K562 (cell line): ENCODE measurements around the gene TIMP4. TPM values are rescaled to one million over a fixed set of nuclear protein-coding genes. Genes with fewer than 3 reads are reported as not detected.

Experiments used
- ARID1B ChIP-seq: fragments of 450-650 bp; IDR thresholded peaks from 2 replicates; pipeline ENCODE4 v1.6.1; 2016; ENCODE audit warnings: antibody characterized with exemption, mild to moderate bottlenecking, inconsistent platforms
- C11orf30 ChIP-seq: fragments of 450-650 bp; IDR thresholded peaks from 2 replicates; pipeline ENCODE4 v1.6.1; 2016; ENCODE audit warnings: low read depth, mild to moderate bottlenecking
- FOS ChIP-seq: IDR thresholded peaks from 3 replicates; pipeline ENCODE4 v1.6.1; 2011; ENCODE audit not compliant: insufficient read length; ENCODE audit errors: extremely low read depth
- FOXA3 ChIP-seq, 2 experiments: fragments of 450-650 bp in 1 of 2; sonication (generic) in 1 of 2; formaldehyde crosslinking; IDR thresholded peaks in 1 of 2; conservative IDR thresholded peaks in 1 of 2; 2 replicates each; pipeline versions ENCODE4 v1.4.0 to v1.8.0; 2020 to 2022; ENCODE audit warnings: mild to moderate bottlenecking in 2 of 2, missing genetic modification reagents in 1 of 2
- HIVEP1 ChIP-seq: fragments of 250-450 bp; sonication (Bioruptor Pico); IDR thresholded peaks from 2 replicates; pipeline ENCODE4 v1.4.0; 2020; ENCODE audit warnings: mild to moderate bottlenecking
- MTF1 ChIP-seq: fragments of 250-450 bp; sonication (Bioruptor Pico); IDR thresholded peaks from 2 replicates; pipeline ENCODE4 v1.9.0; 2021; ENCODE audit warnings: moderate library complexity, mild to moderate bottlenecking, inconsistent platforms, borderline replicate concordance
- POLR2G ChIP-seq: fragments of 200-400 bp; formaldehyde crosslinking; IDR thresholded peaks from 2 replicates; pipeline ENCODE4 v1.6.1; 2017; ENCODE audit warnings: low read depth, mild to moderate bottlenecking, antibody characterized with exemption, low read length, moderate library complexity
- PTRF ChIP-seq: fragments of 450-650 bp; IDR thresholded peaks from 2 replicates; pipeline ENCODE4 v1.6.1; 2016; ENCODE audit warnings: mild to moderate bottlenecking, missing genetic modification characterization, missing compliant biosample characterization
- RBM15 ChIP-seq: fragments of 200-400 bp; formaldehyde crosslinking; IDR thresholded peaks from 2 replicates; pipeline ENCODE4 v1.6.1; 2018; ENCODE audit warnings: mild to moderate bottlenecking, low read length, moderate library complexity; ENCODE audit not compliant: insufficient read depth
- SMARCA4 ChIP-seq: fragments of 450-650 bp; IDR thresholded peaks from 2 replicates; pipeline ENCODE4 v1.6.1; 2016
- SUPT5H ChIP-seq: fragments of 450-650 bp; IDR thresholded peaks from 2 replicates; pipeline ENCODE4 v1.6.1; 2016
- YY1 ChIP-seq, 3 experiments: IDR thresholded peaks; 2 replicates each; pipeline ENCODE4 v1.6.1; 2011; ENCODE audit warnings: low read length in 2 of 3, mild to moderate bottlenecking in 2 of 3, moderate library complexity in 2 of 3, borderline replicate concordance in 1 of 3, control low read depth in 1 of 3, low read depth in 1 of 3; ENCODE audit not compliant: insufficient read depth in 3 of 3, insufficient replicate concordance in 2 of 3, control insufficient read depth in 1 of 3, insufficient read length in 1 of 3; ENCODE audit errors: extremely low read depth in 1 of 3
- ZFP36 ChIP-seq: fragments of 150-350 bp; IDR thresholded peaks from 2 replicates; pipeline ENCODE4 v1.6.1; 2018; ENCODE audit warnings: low read length, low read depth; ENCODE audit not compliant: partially characterized antibody
- ZNF143 ChIP-seq: sonication (generic); formaldehyde crosslinking; IDR thresholded peaks from 2 replicates; pipeline ENCODE4 v1.9.0; 2022; ENCODE audit warnings: mild to moderate bottlenecking, missing genetic modification reagents
- ZZZ3 ChIP-seq: fragments of 450-650 bp; IDR thresholded peaks from 2 replicates; pipeline ENCODE4 v1.6.1; 2016; ENCODE audit warnings: antibody characterized with exemption, mild to moderate bottlenecking, moderate library complexity
- polyA plus RNA-seq, 8 experiments: library from polyadenylated mRNA; depleted of rRNA in 4 of 8; stranded (reverse) in 5 of 8; unstranded in 3 of 8; fragments of >200 nt; fragmentation: Nextera tagmentation in 2 of 8; fragmentation: Illumina TruSeq in 1 of 8; extraction: Ambion mirVana in 2 of 8; extraction: Trizol in 1 of 8; gene quantifications; 2 replicates each; pipeline versions ENCODE4 v1.2.1 to v1.2.3, GENCODE V29; 2011 to 2014; ENCODE audit warnings: inconsistent platforms in 1 of 8, missing spikeins in 1 of 8
- total RNA-seq, 7 experiments: library from RNA; depleted of rRNA in 6 of 7; stranded (reverse); fragments of >200 nt in 6 of 7; fragmentation: Illumina TruSeq in 2 of 7; extraction: Trizol in 2 of 7; gene quantifications; 2 replicates each; pipeline versions ENCODE4 v1.2.1 to v1.2.3, GENCODE V29; 2011 to 2021; ENCODE audit warnings: low replicate concordance in 1 of 7
- TF ChIP-seq, protein P1 (sequence below): sonication (generic); formaldehyde crosslinking; IDR thresholded peaks from 2 replicates; pipeline ENCODE4 v1.8.0; 2022; ENCODE audit warnings: missing genetic modification reagents, mild to moderate bottlenecking, borderline replicate concordance
- TF ChIP-seq, protein P2 (sequence below), 2 experiments: fragments of 450-650 bp in 1 of 2; sonication (generic) in 1 of 2; formaldehyde crosslinking in 1 of 2; IDR thresholded peaks in 1 of 2; conservative IDR thresholded peaks in 1 of 2; 2 replicates each; pipeline versions ENCODE4 v1.6.1 to v1.8.1; 2016 to 2023; ENCODE audit warnings: mild to moderate bottlenecking in 2 of 2, moderate library complexity in 2 of 2, inconsistent platforms in 1 of 2, missing genetic modification reagents in 1 of 2
- TF ChIP-seq, protein P3 (sequence below): fragments of 450-650 bp; IDR thresholded peaks from 2 replicates; pipeline ENCODE4 v1.6.1; 2017; ENCODE audit warnings: antibody characterized with exemption, mild to moderate bottlenecking
- TF ChIP-seq, protein P4 (sequence below): IDR thresholded peaks from 2 replicates; pipeline ENCODE4 v1.6.1; 2014; ENCODE audit warnings: antibody characterized with exemption

Gene TIMP4
- total and polyA plus RNA-seq, 9 of the 15 experiments (the other 6 are each of a cell fraction or from before 2014, with no cell fraction given) = 0.03 to 0.07 TPM; not detected in 7

DNA sequence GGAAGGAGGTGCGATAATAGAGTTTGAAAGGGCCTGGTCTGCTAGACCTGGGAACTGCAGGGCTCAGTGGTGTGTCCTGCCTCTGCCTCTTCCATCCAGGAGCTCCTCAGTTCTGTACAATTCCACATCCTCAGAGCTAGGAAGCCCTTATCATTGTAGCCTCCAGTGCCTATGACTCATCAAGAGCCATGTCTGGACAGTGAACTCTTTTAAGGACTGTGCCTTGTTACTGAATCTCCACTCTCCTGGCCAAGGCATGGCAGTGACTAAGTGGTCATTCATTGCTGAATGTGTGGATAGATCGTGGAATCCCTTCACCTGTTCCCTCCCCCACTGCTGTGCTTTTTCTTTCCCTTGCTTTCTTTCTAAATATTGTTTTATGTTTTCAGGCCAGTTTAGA is 2.9 kb downstream of the TIMP4 start (continued):
- TF ChIP-seq FOS (peak; percentile 51), POLR2G (no peak), FOXA3 (CRISPR knock-in tag; conservative IDR thresholded peaks at IDR 0.05 in 1 of 2, IDR thresholded peaks at IDR 0.05 in 1 of 2) (0 out of 4 replicates have a peak, but pooled peaks of 1 of the 2 experiments have one; percentile 12), SMARCA4 (peak; percentile 62; the same call in 1 of the 2 replicates), PTRF (tag) (no peak), RBM15 (no peak), SUPT5H (no peak), ARID1B (peak; percentile 69), YY1 (IDR thresholded peaks at IDR 0.05; ENCODE audit: borderline replicate concordance in 1 of 3, control insufficient read depth in 1 of 3, extremely low read depth in 1 of 3, insufficient read depth in 3 of 3, insufficient read length in 1 of 3, insufficient replicate concordance in 2 of 3, low read depth in 1 of 3, low read length in 2 of 3) (no peak), ZFP36 (peak; percentile 19), MTF1 (no peak), ZZZ3 (no peak), C11orf30 (0 out of 2 replicates have a peak, but pooled peaks have one; percentile 4), ZNF143 (CRISPR knock-in tag) (no peak), HIVEP1 (CRISPR knock-in tag) (no peak)
- TF ChIP-seq, protein P1, sequence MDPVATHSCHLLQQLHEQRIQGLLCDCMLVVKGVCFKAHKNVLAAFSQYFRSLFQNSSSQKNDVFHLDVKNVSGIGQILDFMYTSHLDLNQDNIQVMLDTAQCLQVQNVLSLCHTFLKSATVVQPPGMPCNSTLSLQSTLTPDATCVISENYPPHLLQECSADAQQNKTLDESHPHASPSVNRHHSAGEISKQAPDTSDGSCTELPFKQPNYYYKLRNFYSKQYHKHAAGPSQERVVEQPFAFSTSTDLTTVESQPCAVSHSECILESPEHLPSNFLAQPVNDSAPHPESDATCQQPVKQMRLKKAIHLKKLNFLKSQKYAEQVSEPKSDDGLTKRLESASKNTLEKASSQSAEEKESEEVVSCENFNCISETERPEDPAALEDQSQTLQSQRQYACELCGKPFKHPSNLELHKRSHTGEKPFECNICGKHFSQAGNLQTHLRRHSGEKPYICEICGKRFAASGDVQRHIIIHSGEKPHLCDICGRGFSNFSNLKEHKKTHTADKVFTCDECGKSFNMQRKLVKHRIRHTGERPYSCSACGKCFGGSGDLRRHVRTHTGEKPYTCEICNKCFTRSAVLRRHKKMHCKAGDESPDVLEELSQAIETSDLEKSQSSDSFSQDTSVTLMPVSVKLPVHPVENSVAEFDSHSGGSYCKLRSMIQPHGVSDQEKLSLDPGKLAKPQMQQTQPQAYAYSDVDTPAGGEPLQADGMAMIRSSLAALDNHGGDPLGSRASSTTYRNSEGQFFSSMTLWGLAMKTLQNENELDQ = no peak
- TF ChIP-seq, protein P2, sequence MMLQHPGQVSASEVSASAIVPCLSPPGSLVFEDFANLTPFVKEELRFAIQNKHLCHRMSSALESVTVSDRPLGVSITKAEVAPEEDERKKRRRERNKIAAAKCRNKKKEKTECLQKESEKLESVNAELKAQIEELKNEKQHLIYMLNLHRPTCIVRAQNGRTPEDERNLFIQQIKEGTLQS (IDR thresholded peaks at IDR 0.05) = peak; percentile 91
- TF ChIP-seq, protein P2 (CRISPR knock-in tag; conservative IDR thresholded peaks at IDR 0.05) = peak; percentile 59; the same call in 1 of the 2 replicates
- TF ChIP-seq, protein P3, sequence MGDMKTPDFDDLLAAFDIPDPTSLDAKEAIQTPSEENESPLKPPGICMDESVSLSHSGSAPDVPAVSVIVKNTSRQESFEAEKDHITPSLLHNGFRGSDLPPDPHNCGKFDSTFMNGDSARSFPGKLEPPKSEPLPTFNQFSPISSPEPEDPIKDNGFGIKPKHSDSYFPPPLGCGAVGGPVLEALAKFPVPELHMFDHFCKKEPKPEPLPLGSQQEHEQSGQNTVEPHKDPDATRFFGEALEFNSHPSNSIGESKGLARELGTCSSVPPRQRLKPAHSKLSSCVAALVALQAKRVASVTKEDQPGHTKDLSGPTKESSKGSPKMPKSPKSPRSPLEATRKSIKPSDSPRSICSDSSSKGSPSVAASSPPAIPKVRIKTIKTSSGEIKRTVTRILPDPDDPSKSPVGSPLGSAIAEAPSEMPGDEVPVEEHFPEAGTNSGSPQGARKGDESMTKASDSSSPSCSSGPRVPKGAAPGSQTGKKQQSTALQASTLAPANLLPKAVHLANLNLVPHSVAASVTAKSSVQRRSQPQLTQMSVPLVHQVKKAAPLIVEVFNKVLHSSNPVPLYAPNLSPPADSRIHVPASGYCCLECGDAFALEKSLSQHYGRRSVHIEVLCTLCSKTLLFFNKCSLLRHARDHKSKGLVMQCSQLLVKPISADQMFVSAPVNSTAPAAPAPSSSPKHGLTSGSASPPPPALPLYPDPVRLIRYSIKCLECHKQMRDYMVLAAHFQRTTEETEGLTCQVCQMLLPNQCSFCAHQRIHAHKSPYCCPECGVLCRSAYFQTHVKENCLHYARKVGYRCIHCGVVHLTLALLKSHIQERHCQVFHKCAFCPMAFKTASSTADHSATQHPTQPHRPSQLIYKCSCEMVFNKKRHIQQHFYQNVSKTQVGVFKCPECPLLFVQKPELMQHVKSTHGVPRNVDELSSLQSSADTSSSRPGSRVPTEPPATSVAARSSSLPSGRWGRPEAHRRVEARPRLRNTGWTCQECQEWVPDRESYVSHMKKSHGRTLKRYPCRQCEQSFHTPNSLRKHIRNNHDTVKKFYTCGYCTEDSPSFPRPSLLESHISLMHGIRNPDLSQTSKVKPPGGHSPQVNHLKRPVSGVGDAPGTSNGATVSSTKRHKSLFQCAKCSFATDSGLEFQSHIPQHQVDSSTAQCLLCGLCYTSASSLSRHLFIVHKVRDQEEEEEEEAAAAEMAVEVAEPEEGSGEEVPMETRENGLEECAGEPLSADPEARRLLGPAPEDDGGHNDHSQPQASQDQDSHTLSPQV = no peak
- TF ChIP-seq, protein P4, sequence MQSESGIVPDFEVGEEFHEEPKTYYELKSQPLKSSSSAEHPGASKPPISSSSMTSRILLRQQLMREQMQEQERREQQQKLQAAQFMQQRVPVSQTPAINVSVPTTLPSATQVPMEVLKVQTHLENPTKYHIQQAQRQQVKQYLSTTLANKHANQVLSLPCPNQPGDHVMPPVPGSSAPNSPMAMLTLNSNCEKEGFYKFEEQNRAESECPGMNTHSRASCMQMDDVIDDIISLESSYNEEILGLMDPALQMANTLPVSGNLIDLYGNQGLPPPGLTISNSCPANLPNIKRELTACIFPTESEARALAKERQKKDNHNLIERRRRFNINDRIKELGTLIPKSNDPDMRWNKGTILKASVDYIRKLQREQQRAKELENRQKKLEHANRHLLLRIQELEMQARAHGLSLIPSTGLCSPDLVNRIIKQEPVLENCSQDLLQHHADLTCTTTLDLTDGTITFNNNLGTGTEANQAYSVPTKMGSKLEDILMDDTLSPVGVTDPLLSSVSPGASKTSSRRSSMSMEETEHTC = no peak
